GM21526 (cell line): ENCODE results near the gene TMEM263.
"Not testable (repeated sequence)": the region's sequence is repeated elsewhere in the genome, so short reads cannot be mapped to it uniquely, and the experiment has no call there.

ENCODE experiments used
- ATAC-seq: cut with Tn5 transposase; IDR thresholded peaks from one replicate; pipeline ENCODE4 v1.9.1; 2021; ENCODE audit warnings: moderate library complexity; ENCODE audit not compliant: unreplicated experiment, low FRiP score

TMEM263 gene

GRCh38 chr12:106955377-106956047, at the start of gene TMEM263:
TSS of gene TMEM263 (plus strand) at chr12:106955907. CDS start at chr12:106967117, 11,210 bp downstream.
- peak; percentile 71 for ATAC-seq

GRCh38 chr12:106906715-106907114, 49.0 kb upstream of the TMEM263 start:
- no peak for ATAC-seq

- ATAC-seq = no peak
Measured at GRCh38 chr12:106907411-106907810, 48.3 kb upstream of the TMEM263 start.

GRCh38 chr12:106907846-106908245, 47.9 kb upstream of the TMEM263 start:
- no peak for ATAC-seq

- no peak for ATAC-seq
Measured at GRCh38 chr12:106908561-106908960, 47.1 kb upstream of the TMEM263 start.

- ATAC-seq = peak; percentile 52
Measured at GRCh38 chr12:106910202-106910601, 45.5 kb upstream of the TMEM263 start.

GRCh38 chr12:106911581-106911980, 44.1 kb upstream of the TMEM263 start:
- no peak for ATAC-seq

- ATAC-seq = no peak
Measured at GRCh38 chr12:106913456-106913855, 42.3 kb upstream of the TMEM263 start.

- ATAC-seq = peak; percentile 70
Measured at GRCh38 chr12:106914796-106915634, 40.7 kb upstream of the TMEM263 start.

- no peak for ATAC-seq
Measured at GRCh38 chr12:106915635-106916026, 40.1 kb upstream of the TMEM263 start.

- no peak for ATAC-seq
Measured at GRCh38 chr12:106917503-106917902, 38.2 kb upstream of the TMEM263 start.

GRCh38 chr12:106918746-106919145, 37.0 kb upstream of the TMEM263 start:
- ATAC-seq = no peak

GRCh38 chr12:106919910-106920544, 35.7 kb upstream of the TMEM263 start:
- no peak for ATAC-seq

- not testable (repeated sequence) for ATAC-seq
Measured at GRCh38 chr12:106921976-106922375, 33.7 kb upstream of the TMEM263 start.

GRCh38 chr12:106923594-106923993, 32.1 kb upstream of the TMEM263 start:
- not testable (repeated sequence) for ATAC-seq

- ATAC-seq = no peak
Measured at GRCh38 chr12:106924268-106924861, 31.3 kb upstream of the TMEM263 start.

GRCh38 chr12:106926657-106927056, 29.1 kb upstream of the TMEM263 start:
- no peak for ATAC-seq

- no peak for ATAC-seq
Measured at GRCh38 chr12:106934277-106934676, 21.4 kb upstream of the TMEM263 start.

- ATAC-seq = no peak
Measured at GRCh38 chr12:106941481-106942156, 14.1 kb upstream of the TMEM263 start.

- no peak for ATAC-seq
Measured at GRCh38 chr12:106942775-106943174, 12.9 kb upstream of the TMEM263 start.
